Measurements from ENCODE around the gene CLIP3.
"Not testable (repeated sequence)": the region's sequence is repeated elsewhere in the genome, so short reads cannot be mapped to it uniquely, and the experiment has no call there.

CLIP3 gene

GRCh38 chr19:36047835-36048234, 15.2 kb upstream of the CLIP3 start:
- no peak for FAIRE-seq
- no peak for DNase-seq (ENCODE audit: low spot score)

GRCh38 chr19:36046443-36047050, 13.9 kb upstream of the CLIP3 start:
- no peak for FAIRE-seq
- no peak for DNase-seq (ENCODE audit: low spot score)

GRCh38 chr19:36043952-36044351, 11.3 kb upstream of the CLIP3 start:
- no peak for FAIRE-seq
- no peak for DNase-seq (ENCODE audit: low spot score)

- FAIRE-seq (no peak), DNase-seq (ENCODE audit: low spot score) (peak; percentile 29)
Measured at GRCh38 chr19:36041831-36042230, 9.2 kb upstream of the CLIP3 start.

- not testable (repeated sequence) for FAIRE-seq; DNase-seq (ENCODE audit: low spot score)
Measured at GRCh38 chr19:36041092-36041491, 8.4 kb upstream of the CLIP3 start.

- DNase-seq (ENCODE audit: low spot score) (no peak), FAIRE-seq (no peak)
Measured at GRCh38 chr19:36040495-36040894, 7.8 kb upstream of the CLIP3 start.

- FAIRE-seq (no peak), DNase-seq (ENCODE audit: low spot score) (no peak)
Measured at GRCh38 chr19:36031308-36031707, 1.4 kb downstream of the CLIP3 start.

GRCh38 chr19:36030264-36031148, 2.2 kb downstream of the CLIP3 start:
- DNase-seq (ENCODE audit: low spot score) (no peak), FAIRE-seq (no peak)

GRCh38 chr19:36028313-36029041, 4.2 kb downstream of the CLIP3 start:
- FAIRE-seq (no peak), DNase-seq (ENCODE audit: low spot score) (no peak)

- DNase-seq (ENCODE audit: low spot score) (no peak), FAIRE-seq (no peak)
Measured at GRCh38 chr19:36027696-36028095, 5.0 kb downstream of the CLIP3 start.

- FAIRE-seq (no peak), DNase-seq (ENCODE audit: low spot score) (no peak)
Measured at GRCh38 chr19:36026091-36026876, 6.4 kb downstream of the CLIP3 start.

- DNase-seq (ENCODE audit: low spot score) (no peak), FAIRE-seq (no peak)
Measured at GRCh38 chr19:36025541-36025940, 7.1 kb downstream of the CLIP3 start.

GRCh38 chr19:36023432-36023831, 9.2 kb downstream of the CLIP3 start:
- no peak for FAIRE-seq

GRCh38 chr19:36019061-36019670, 13.5 kb downstream of the CLIP3 start:
- no peak for DNase-seq (ENCODE audit: low spot score)
- FAIRE-seq, result no peak

More at GRCh38 chr19:36023432-36023831, 9.2 kb downstream of the CLIP3 start:
- DNase-seq (ENCODE audit: low spot score), result no peak

GRCh38 chr19:36014012-36014924, 18.4 kb downstream of the CLIP3 start, which contains the start of gene ALKBH6:
ALKBH6 (minus strand) TSS chr19:36014213; CDS start chr19:36013397, 816 bp downstream.
- peak; percentile 98 for DNase-seq (ENCODE audit: low spot score)
- peak; percentile 81 for FAIRE-seq

- FAIRE-seq, result no peak
Measured at GRCh38 chr19:36013280-36014011, 19.2 kb downstream of the CLIP3 start.

GRCh38 chr19:36010402-36010801, 22.3 kb downstream of the CLIP3 start:
- DNase-seq (ENCODE audit: low spot score), result no peak
- no peak for FAIRE-seq

More at GRCh38 chr19:36013280-36014011, 19.2 kb downstream of the CLIP3 start:
- no peak for DNase-seq (ENCODE audit: low spot score)

GRCh38 chr19:36009633-36010379, 22.9 kb downstream of the CLIP3 start:
- FAIRE-seq, result no peak

More at GRCh38 chr19:36009633-36010379, 22.9 kb downstream of the CLIP3 start:
- no peak for DNase-seq (ENCODE audit: low spot score)
